ENCODE data around the gene CPNE5.

- TF ChIP-seq TAF1 (IDR thresholded peaks at IDR 0.05; ENCODE audit: borderline replicate concordance, insufficient read depth, low read length) (no peak), REST (IDR thresholded peaks at IDR 0.05; ENCODE audit: insufficient read depth in 1 of 2, low read depth in 2 of 2, low read length in 2 of 2) (no peak), POLR2AphosphoS5 (IDR thresholded peaks at IDR 0.05; ENCODE audit: low read depth, low read length) (no peak), SIN3A (IDR thresholded peaks at IDR 0.05; ENCODE audit: borderline replicate concordance, insufficient read depth, low read length) (no peak), FOXP2 (optimal IDR thresholded peaks at IDR 0.05; ENCODE audit: borderline replicate concordance, extremely low read depth, extremely low read length, insufficient read depth) (no peak)
Observed at GRCh38 chr6:36805917-36806316, 33.3 kb downstream of the CPNE5 start.

Data from PFSK-1 (cell line).